IMR-90 (cell line): ENCODE data around the gene DOCK2. TPM values are rescaled to one million over a fixed set of nuclear protein-coding genes. Genes with fewer than 3 reads are reported as not detected.

Experiments
- ATAC-seq: fragments of 200-7000 bp; cut with Tn5 transposase; 2 replicates; pipeline ENCODE4 v1.9.1; 2020; ENCODE audit warnings: low read depth, mild to moderate bottlenecking, moderate library complexity
- BruUV-seq: library from RNA; stranded (reverse); fragments of 400-500 nt; replicated peaks from 2 replicates; lab custom pipeline; 2021; lab: Mats Ljungman, UMichigan
- CTCF ChIA-PET: fragments of 300-600 bp; formaldehyde crosslinking; extraction: SDS; loops from one replicate; lab custom pipeline; 2021; ENCODE audit warnings: antibody characterized with exemption; lab: Yijun Ruan, JAX
- POLR2A ChIA-PET: fragments of 300-600 bp; sonication (Branson Sonifier 250); formaldehyde crosslinking; loops from one replicate; lab custom pipeline; 2022; ENCODE audit warnings: antibody characterized with exemption; ENCODE audit not compliant: unreplicated experiment; lab: Charles Lee
- DNase-seq: peaks from one replicate; pipeline ENCODE4 v3.0.0; 2013
- H2AFZ ChIP-seq: replicated peaks from 2 replicates; pipeline ENCODE3; 2013; ENCODE audit warnings: low read length, mild to moderate bottlenecking; ENCODE audit not compliant: poor library complexity
- H2AK5ac ChIP-seq: 2 replicates; pipeline ENCODE4 v1.6.1; 2013; ENCODE audit warnings: low read depth, low read length, inconsistent platforms
- H2AK9ac ChIP-seq: replicated peaks from 2 replicates; pipeline ENCODE3; 2013; ENCODE audit warnings: mild to moderate bottlenecking, low read depth, low read length, moderate library complexity; ENCODE audit not compliant: poor library complexity
- H2BK120ac ChIP-seq: 2 replicates; pipeline ENCODE4 v1.6.1; 2013; ENCODE audit warnings: low read depth, low read length, inconsistent platforms
- H2BK15ac ChIP-seq: 3 replicates; pipeline ENCODE4 v1.6.1; 2013; ENCODE audit warnings: low read depth, low read length, inconsistent platforms
- H2BK20ac ChIP-seq: 2 replicates; pipeline ENCODE4 v1.6.1; 2013; ENCODE audit warnings: low read depth, mild to moderate bottlenecking, inconsistent platforms, low read length, moderate library complexity
- H2BK5ac ChIP-seq: 2 replicates; pipeline ENCODE4 v1.6.1; 2013; ENCODE audit warnings: mild to moderate bottlenecking, low read depth, low read length, inconsistent platforms; ENCODE audit not compliant: poor library complexity, severe bottlenecking
- H3K14ac ChIP-seq: replicated peaks from 2 replicates; pipeline ENCODE4 v1.6.1; 2013; ENCODE audit warnings: low read depth, low read length, inconsistent platforms
- H3K18ac ChIP-seq: 2 replicates; pipeline ENCODE4 v1.6.1; 2013; ENCODE audit warnings: low read depth, low read length, control low read depth
- H3K23ac ChIP-seq: 2 replicates; pipeline ENCODE4 v1.6.1; 2013; ENCODE audit warnings: low read depth, low read length, inconsistent platforms
- H3K27ac ChIP-seq: 2 replicates; pipeline ENCODE4 v1.5.1; 2013; ENCODE audit warnings: mild to moderate bottlenecking, control low read depth, low read length; ENCODE audit not compliant: insufficient read depth
- H3K27me3 ChIP-seq: 2 replicates; pipeline ENCODE4 v1.6.1; 2013; ENCODE audit warnings: low read length; ENCODE audit not compliant: control insufficient read depth, insufficient read depth
- H3K36me3 ChIP-seq: 2 replicates; pipeline ENCODE4 v1.6.1; 2013; ENCODE audit warnings: low read length, mixed read lengths; ENCODE audit not compliant: control insufficient read depth, insufficient read depth
- H3K4ac ChIP-seq: 2 replicates; pipeline ENCODE4 v1.6.1; 2013; ENCODE audit warnings: low read depth, low read length, inconsistent platforms
- H3K4me1 ChIP-seq: 2 replicates; pipeline ENCODE4 v1.6.1; 2013; ENCODE audit warnings: low read length, mixed read lengths; ENCODE audit not compliant: control insufficient read depth, insufficient read depth
- H3K4me2 ChIP-seq: 2 replicates; pipeline ENCODE4 v1.6.1; 2013; ENCODE audit warnings: low read depth, mild to moderate bottlenecking, control low read depth, low read length, moderate library complexity
- H3K4me3 ChIP-seq: 2 replicates; pipeline ENCODE4 v1.5.1; 2013; ENCODE audit warnings: low read depth, mild to moderate bottlenecking, control low read depth, low read length, moderate library complexity; ENCODE audit not compliant: insufficient read depth
- H3K56ac ChIP-seq: 2 replicates; pipeline ENCODE4 v1.6.1; 2013; ENCODE audit warnings: low read length, inconsistent platforms; ENCODE audit not compliant: insufficient read depth; ENCODE audit errors: extremely low read depth
- H3K79me1 ChIP-seq, 2 experiments: 2 replicates each; pipeline ENCODE4 v1.6.1; 2013; ENCODE audit warnings: low read length in 2 of 2, inconsistent platforms in 1 of 2, low read depth in 1 of 2
- H3K9ac ChIP-seq: 2 replicates; pipeline ENCODE4 v1.6.1; 2013; ENCODE audit warnings: low read depth, low read length, control low read depth
- H3K9me1 ChIP-seq: 2 replicates; pipeline ENCODE4 v1.6.1; 2013; ENCODE audit warnings: low read length, inconsistent platforms; ENCODE audit not compliant: insufficient read depth
- H3K9me3 ChIP-seq: 2 replicates; pipeline ENCODE4 v1.6.1; 2013; ENCODE audit warnings: low read length; ENCODE audit not compliant: control insufficient read depth, insufficient read depth
- H4K20me1 ChIP-seq: 2 replicates; pipeline ENCODE4 v1.6.1; 2013; ENCODE audit warnings: low read length, inconsistent platforms; ENCODE audit not compliant: insufficient read depth
- H4K5ac ChIP-seq: 2 replicates; pipeline ENCODE4 v1.6.1; 2013; ENCODE audit warnings: mild to moderate bottlenecking, low read depth, low read length, control low read depth
- H4K8ac ChIP-seq, 2 experiments: 2 replicates each; pipeline ENCODE4 v1.6.1; 2013; ENCODE audit warnings: low read depth in 2 of 2, low read length in 2 of 2, control low read depth in 1 of 2, inconsistent platforms in 1 of 2
- H4K91ac ChIP-seq: 2 replicates; pipeline ENCODE4 v1.6.1; 2013; ENCODE audit warnings: low read depth, low read length, inconsistent platforms; ENCODE audit not compliant: insufficient read depth
- CEBPB ChIP-seq: IDR thresholded peaks from 2 replicates; pipeline ENCODE4 v1.6.1; 2012; ENCODE audit warnings: low read depth, low read length, improper control_type of control experiment
- CHD1 ChIP-seq: IDR thresholded peaks from 2 replicates; pipeline ENCODE4 v1.6.1; 2012; ENCODE audit warnings: low read depth, low read length, improper control_type of control experiment
- FOS ChIP-seq: fragments of 150-350 bp; IDR thresholded peaks from 2 replicates; pipeline ENCODE4 v1.6.1; 2016; ENCODE audit warnings: low read depth, low read length
- POLR2A ChIP-seq: IDR thresholded peaks from 2 replicates; pipeline ENCODE4 v1.6.1; 2012; ENCODE audit warnings: mild to moderate bottlenecking, low read depth, low read length
- SMC3 ChIP-seq: fragments of 150-350 bp; IDR thresholded peaks from 2 replicates; pipeline ENCODE4 v1.6.1; 2016; ENCODE audit warnings: low read depth, mild to moderate bottlenecking, antibody characterized with exemption, low read length, moderate library complexity
- WGBS, 2 experiments: methylation state at CpG; one replicate each; pipeline versions ENCODE4 v1.1.5 to v1.1.7; 2013; ENCODE audit warnings: missing lambda C conversion rate in 2 of 2; ENCODE audit not compliant: insufficient read length in 1 of 2; ENCODE audit errors: extremely low coverage in 2 of 2; 5-methylcytosine and 5-hydroxymethylcytosine counted together
- dilution Hi-C: fragments of 300-500 bp; cut with HindIII; formaldehyde crosslinking; loops from one replicate; pipeline ENCODE4 v1.14.3; 2018; ENCODE audit warnings: low sequenced_read_pairs; ENCODE audit not compliant: unreplicated experiment
- in situ Hi-C: fragments of 300-500 bp; cut with MboI; formaldehyde crosslinking; loops from 3 replicates; pipeline ENCODE4 v1.14.3; 2019; ENCODE audit warnings: low sequenced_read_pairs, inconsistent platforms, mixed read lengths
- intact Hi-C: fragments of 100-400 bp; cut with micrococcal nuclease; formaldehyde crosslinking; loops from 2 replicates; pipeline ENCODE4 v1.10.0; 2022
- polyA plus RNA-seq, 3 experiments: library from polyadenylated mRNA; depleted of rRNA; stranded (reverse); fragments of >200 nt; gene quantifications; 2 replicates each; pipeline ENCODE4 v1.2.3, GENCODE V29; 2012; ENCODE audit warnings: low replicate concordance in 1 of 3
- total RNA-seq: library from RNA; depleted of rRNA; stranded (reverse); fragments of >200 nt; gene quantifications from 2 replicates; pipeline ENCODE4 v1.2.3, GENCODE V29; 2012

DOCK2 gene
- total and polyA plus RNA-seq, 2 of the 4 experiments (the other 2 are of a cell fraction): 0.72 to 3.0 TPM

DNA sequence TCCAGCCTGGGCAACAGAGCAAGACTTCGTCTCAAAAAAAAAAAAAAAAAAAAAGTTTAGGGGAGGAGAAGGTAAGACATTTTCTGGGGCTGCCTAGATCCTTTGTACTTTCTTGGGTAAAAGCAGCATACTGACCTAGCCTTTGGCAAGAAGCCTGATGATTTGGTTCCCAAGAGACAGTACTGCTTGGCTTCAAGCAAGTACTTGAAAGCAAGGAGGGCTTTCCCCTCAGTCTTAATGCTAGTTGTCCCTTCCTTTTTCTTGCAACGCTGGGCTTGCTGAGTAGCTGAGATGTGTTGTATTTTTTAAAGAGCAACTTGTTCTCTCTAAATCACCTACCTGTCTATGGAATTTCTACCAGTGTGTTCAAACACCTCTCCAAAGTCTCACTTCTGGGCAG, 267.0 kb downstream of the DOCK2 start:
- Histone ChIP-seq H3K36me3 (no peaks in the 10 kb centered on the region; the same call in 1 of the 2 replicates), H3K27me3 (no peaks in the 10 kb centered on the region), H2BK5ac (no peak overlapping the region), H3K9me1 (peaks cover 2% of the 10 kb centered on the region; the same call in 1 of the 2 replicates), H2BK20ac (no peak overlapping the region), H2AK5ac (no peak overlapping the region), H3K4me2 (no peak overlapping the region), H3K23ac (no peak overlapping the region), H3K79me1 (peaks cover 8 to 15% of the 10 kb centered on the region in 2 experiments; a peak in 3 of 4 replicates), H4K20me1 (no peaks in the 10 kb centered on the region), H4K8ac (no peak overlapping the region), H2BK15ac (no peak overlapping the region), H3K18ac (no peak overlapping the region), H3K9me3 (no peaks in the 10 kb centered on the region), H3K4me3 (no peak overlapping the region), H2AFZ (no peak overlapping the region), H2AK9ac (no peak overlapping the region), H2BK120ac (no peak overlapping the region), H3K56ac (no peak overlapping the region), H3K27ac (no peak overlapping the region), H3K4me1 (no peaks in the 10 kb centered on the region), H4K91ac (no peak overlapping the region), H3K4ac (no peak overlapping the region), H3K14ac (no peak overlapping the region), H3K9ac (no peak overlapping the region), H4K5ac (no peak overlapping the region)
- ATAC-seq (no peak), DNase-seq (peak; percentile 31)
- TF ChIP-seq CEBPB (no peak), CHD1 (no peak), FOS (no peak), POLR2A (no peak), SMC3 (no peak)
- CTCF ChIA-PET: interaction anchor here (1.0 kb wide), 1 partner anchor 9 kb away, joined by 3 read pairs; no protein-coding TSS in a partner anchor
- no TSS peak for BruUV-seq
- intact Hi-C loops (no loop called here), in situ Hi-C loops (no loop called here), dilution Hi-C loops (no loop called here)
- no CpG with 5 or more reads among the region's 2 CpGs for WGBS, 2 experiments
- POLR2A ChIA-PET: no interaction called here
